ENCODE measurements around the gene STAC2.

DNA sequence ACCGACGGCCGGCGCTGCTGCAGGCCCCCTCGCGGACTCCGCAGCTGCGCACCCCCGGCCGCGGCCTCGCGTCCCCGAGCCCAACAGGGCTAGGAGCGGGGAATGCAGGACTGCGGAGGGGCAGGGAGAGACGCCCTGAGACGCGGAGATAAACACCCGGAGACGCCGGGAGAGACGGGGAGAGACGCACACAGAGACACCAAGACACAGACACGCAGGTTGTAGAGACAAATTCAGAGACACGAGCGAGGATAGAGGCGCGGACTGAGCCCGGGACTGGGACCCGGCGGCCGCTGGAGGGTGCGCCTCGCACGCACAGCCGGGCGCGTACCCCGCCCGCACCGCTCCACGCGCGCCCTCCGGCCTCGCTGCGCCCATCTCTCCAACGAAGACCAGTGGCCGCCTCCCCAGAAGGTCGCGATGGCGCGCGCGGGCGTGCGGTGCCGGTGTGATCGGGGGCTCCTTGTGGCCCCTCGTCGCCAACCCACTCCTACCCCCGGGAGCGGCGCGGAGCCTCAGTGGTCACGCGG is 902 bp downstream of the STAC2 start:
- TF ChIP-seq, protein P1, sequence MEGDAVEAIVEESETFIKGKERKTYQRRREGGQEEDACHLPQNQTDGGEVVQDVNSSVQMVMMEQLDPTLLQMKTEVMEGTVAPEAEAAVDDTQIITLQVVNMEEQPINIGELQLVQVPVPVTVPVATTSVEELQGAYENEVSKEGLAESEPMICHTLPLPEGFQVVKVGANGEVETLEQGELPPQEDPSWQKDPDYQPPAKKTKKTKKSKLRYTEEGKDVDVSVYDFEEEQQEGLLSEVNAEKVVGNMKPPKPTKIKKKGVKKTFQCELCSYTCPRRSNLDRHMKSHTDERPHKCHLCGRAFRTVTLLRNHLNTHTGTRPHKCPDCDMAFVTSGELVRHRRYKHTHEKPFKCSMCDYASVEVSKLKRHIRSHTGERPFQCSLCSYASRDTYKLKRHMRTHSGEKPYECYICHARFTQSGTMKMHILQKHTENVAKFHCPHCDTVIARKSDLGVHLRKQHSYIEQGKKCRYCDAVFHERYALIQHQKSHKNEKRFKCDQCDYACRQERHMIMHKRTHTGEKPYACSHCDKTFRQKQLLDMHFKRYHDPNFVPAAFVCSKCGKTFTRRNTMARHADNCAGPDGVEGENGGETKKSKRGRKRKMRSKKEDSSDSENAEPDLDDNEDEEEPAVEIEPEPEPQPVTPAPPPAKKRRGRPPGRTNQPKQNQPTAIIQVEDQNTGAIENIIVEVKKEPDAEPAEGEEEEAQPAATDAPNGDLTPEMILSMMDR (IDR thresholded peaks at IDR 0.05), result no peak
- TF ChIP-seq POLR2A (IDR thresholded peaks at IDR 0.05; ENCODE audit: low read depth), result no peak
- TF ChIP-seq POLR2AphosphoS5 (IDR thresholded peaks at IDR 0.05), result no peak
- TF ChIP-seq EP300 (IDR thresholded peaks at IDR 0.05), result no peak

All from esophagus muscularis mucosa (tissue), 4 donors.